Esophagus squamous epithelium (tissue), 4 donors: ENCODE measurements around the gene PIK3R2.

Experiments used
- CTCF ChIP-seq, 6 experiments: fragments of 450-650 bp in 4 of 6; fragments of 200-600 bp in 2 of 6; sonication (generic) in 2 of 6; IDR thresholded peaks; one replicate each; pipeline ENCODE4 v1.5.1; 2016 to 2019; ENCODE audit warnings: antibody characterized with exemption in 6 of 6, mild to moderate bottlenecking in 4 of 6, moderate library complexity in 4 of 6
- POLR2A ChIP-seq, 4 donors: fragments of 450-650 bp; IDR thresholded peaks; one replicate each; pipeline ENCODE4 v1.6.1; 2017; ENCODE audit warnings: antibody characterized with exemption in 4 of 4, mild to moderate bottlenecking in 4 of 4, moderate library complexity in 3 of 4

- TF ChIP-seq POLR2A (IDR thresholded peaks at IDR 0.05) (no peak), CTCF (IDR thresholded peaks at IDR 0.05) (no peak)
These were observed 39.1 kb upstream of the PIK3R2 start for GRCh38 chr19:18113827-18114226.
